ENCODE results near the gene IRAK2. TPM values are rescaled to one million over a fixed set of nuclear protein-coding genes. Genes with fewer than 3 reads are reported as not detected.

The IRAK2 gene
- total and polyA plus RNA-seq, 5 donors from 2014 or later = 0.68 to 3.7 (median 2.9) TPM

- Mint-ChIP-seq H3K4me3 (peak overlapping the region in 1 of 4 donors; percentile 28), H3K36me3 (peaks cover 6% of the 10 kb centered on the region), H3K9me3 (peaks cover 0 to 18% (median 7%) of the 10 kb centered on the region in 7 donors), H3K27me3 (no peaks in the 10 kb centered on the region), H3K4me1 (peaks cover 23 to 53% (median 38%) of the 10 kb centered on the region in 4 donors), H3K27ac (no peak overlapping the region)
- Histone ChIP-seq H3K36me3 (ENCODE audit: control insufficient read depth, insufficient read depth, low read length) (no peaks in the 10 kb centered on the region), H3K27me3 (ENCODE audit: control insufficient read depth, insufficient read depth, low read length) (no peaks in the 10 kb centered on the region), H3K27ac (ENCODE audit: insufficient read depth, low read length, poor library complexity, severe bottlenecking) (no peak overlapping the region), H3K4me1 (ENCODE audit: control insufficient read depth, insufficient read depth, low read length, poor library complexity, severe bottlenecking) (peaks cover 49% of the 10 kb centered on the region), H3K4me3 (ENCODE audit: low read depth, low read length) (no peak overlapping the region), H3K9me3 (ENCODE audit: control insufficient read depth in 2 of 2, low read length in 2 of 2) (peaks cover 8 to 15% of the 10 kb centered on the region in 2 experiments)
- no peak for ATAC-seq (ENCODE audit: low read depth in 2 of 2)
- no peak for DNase-seq
Observed at GRCh38 chr3:10245081-10245712, 80.5 kb downstream of the IRAK2 start.

- Histone ChIP-seq H3K4me1 (ENCODE audit: control insufficient read depth, insufficient read depth, low read length, poor library complexity, severe bottlenecking) (peaks cover 51% of the 10 kb centered on the region), H3K27me3 (ENCODE audit: control insufficient read depth, insufficient read depth, low read length) (no peaks in the 10 kb centered on the region), H3K27ac (ENCODE audit: insufficient read depth, low read length, poor library complexity, severe bottlenecking) (peak overlapping the region; percentile 82), H3K36me3 (ENCODE audit: control insufficient read depth, insufficient read depth, low read length) (peaks cover 8% of the 10 kb centered on the region), H3K4me3 (ENCODE audit: low read depth, low read length) (peak overlapping the region; percentile 62), H3K9me3 (ENCODE audit: control insufficient read depth in 2 of 2, low read length in 2 of 2) (peaks cover 8 to 15% of the 10 kb centered on the region in 2 experiments)
- Mint-ChIP-seq H3K27ac (peak overlapping the region; percentile 96 to 98 (median 96)), H3K4me1 (peaks cover 22 to 56% (median 43%) of the 10 kb centered on the region in 4 donors), H3K27me3 (no peaks in the 10 kb centered on the region), H3K4me3 (peak overlapping the region; percentile 86 to 100 (median 88)), H3K9me3 (peaks cover 0 to 18% (median 7%) of the 10 kb centered on the region in 7 donors), H3K36me3 (peaks cover 17% of the 10 kb centered on the region)
- ATAC-seq (ENCODE audit: low read depth in 2 of 2) (no peak), DNase-seq (no peak)
Observed at GRCh38 chr3:10247679-10248183, 83.0 kb downstream of the IRAK2 start.

GRCh38 chr3:10248184-10248983, 83.7 kb downstream of the IRAK2 start, which contains the start of gene TATDN2:
Gene TATDN2 (plus strand): TSS chr3:10248459. CDS start chr3:10249201, 742 bp downstream.
- H3K9me3 ChIP-seq (ENCODE audit: control insufficient read depth in 2 of 2, low read length in 2 of 2) = peaks cover 8 to 15% of the 10 kb centered on the region in 2 experiments
- H3K36me3 ChIP-seq (ENCODE audit: control insufficient read depth, insufficient read depth, low read length) = peaks cover 13% of the 10 kb centered on the region
- Mint-ChIP-seq H3K27ac (peak within 1 kb of the TSS; percentile 96 to 98 (median 97)), H3K4me3 (peak within 1 kb of the TSS; percentile 99 to 100 (median 100)), H3K36me3 (peaks cover 20% of the 10 kb centered on the region), H3K9me3 (peaks cover 0 to 18% (median 7%) of the 10 kb centered on the region in 7 donors), H3K27me3 (no peaks in the 10 kb centered on the region), H3K4me1 (peaks cover 22 to 58% (median 46%) of the 10 kb centered on the region in 4 donors)
- peak; percentile 89 to 99 (median 92) for DNase-seq
- no peaks in the 10 kb centered on the region for H3K27me3 ChIP-seq (ENCODE audit: control insufficient read depth, insufficient read depth, low read length)
- H3K27ac ChIP-seq (ENCODE audit: insufficient read depth, low read length, poor library complexity, severe bottlenecking) = peak within 1 kb of the TSS; percentile 82
- peak within 1 kb of the TSS; percentile 95 for H3K4me3 ChIP-seq (ENCODE audit: low read depth, low read length)
- peak; percentile 95 to 96 for ATAC-seq (ENCODE audit: low read depth in 2 of 2)
- H3K4me1 ChIP-seq (ENCODE audit: control insufficient read depth, insufficient read depth, low read length, poor library complexity, severe bottlenecking) = peaks cover 45% of the 10 kb centered on the region

GRCh38 chr3:10248984-10249748, 84.4 kb downstream of the IRAK2 start:
- H3K27ac ChIP-seq (ENCODE audit: insufficient read depth, low read length, poor library complexity, severe bottlenecking) = peak overlapping the region; percentile 82
- Mint-ChIP-seq H3K4me3 (peak overlapping the region; percentile 99 to 100 (median 100)), H3K9me3 (peaks cover 0 to 18% (median 7%) of the 10 kb centered on the region in 7 donors), H3K4me1 (peaks cover 22 to 65% (median 48%) of the 10 kb centered on the region in 4 donors), H3K27me3 (no peaks in the 10 kb centered on the region), H3K27ac (peak overlapping the region; percentile 95 to 97 (median 97)), H3K36me3 (peaks cover 27% of the 10 kb centered on the region)
- DNase-seq (peak; percentile 28 to 46 (median 45)), ATAC-seq (ENCODE audit: low read depth in 2 of 2) (no peak)
- H3K9me3 ChIP-seq (ENCODE audit: control insufficient read depth in 2 of 2, low read length in 2 of 2) = peaks cover 8 to 15% of the 10 kb centered on the region in 2 experiments
- peaks cover 48% of the 10 kb centered on the region for H3K4me1 ChIP-seq (ENCODE audit: control insufficient read depth, insufficient read depth, low read length, poor library complexity, severe bottlenecking)
- no peaks in the 10 kb centered on the region for H3K27me3 ChIP-seq (ENCODE audit: control insufficient read depth, insufficient read depth, low read length)
- peaks cover 20% of the 10 kb centered on the region for H3K36me3 ChIP-seq (ENCODE audit: control insufficient read depth, insufficient read depth, low read length)
- peak overlapping the region; percentile 95 for H3K4me3 ChIP-seq (ENCODE audit: low read depth, low read length)

- peaks cover 2 to 9% of the 10 kb centered on the region in 2 experiments for H3K9me3 ChIP-seq (ENCODE audit: control insufficient read depth in 2 of 2, low read length in 2 of 2)
- peak overlapping the region; percentile 82 for H3K27ac ChIP-seq (ENCODE audit: insufficient read depth, low read length, poor library complexity, severe bottlenecking)
- Mint-ChIP-seq H3K27me3 (no peaks in the 10 kb centered on the region), H3K9me3 (peaks cover 0 to 13% (median 5%) of the 10 kb centered on the region in 7 donors), H3K4me3 (peak overlapping the region; percentile 99 to 100 (median 100)), H3K4me1 (peaks cover 22 to 71% (median 54%) of the 10 kb centered on the region in 4 donors), H3K27ac (peak overlapping the region; percentile 64 to 97 (median 95)), H3K36me3 (peaks cover 33% of the 10 kb centered on the region)
- H3K4me3 ChIP-seq (ENCODE audit: low read depth, low read length) = peak overlapping the region; percentile 95
- H3K36me3 ChIP-seq (ENCODE audit: control insufficient read depth, insufficient read depth, low read length) = peaks cover 25% of the 10 kb centered on the region
- ATAC-seq (ENCODE audit: low read depth in 2 of 2) = no peak
- H3K27me3 ChIP-seq (ENCODE audit: control insufficient read depth, insufficient read depth, low read length) = no peaks in the 10 kb centered on the region
- no peak for DNase-seq
- H3K4me1 ChIP-seq (ENCODE audit: control insufficient read depth, insufficient read depth, low read length, poor library complexity, severe bottlenecking) = peaks cover 55% of the 10 kb centered on the region
Observed at GRCh38 chr3:10249833-10250232, 85.1 kb downstream of the IRAK2 start.

GRCh38 chr3:10251006-10251405, 86.3 kb downstream of the IRAK2 start:
- Histone ChIP-seq H3K4me3 (ENCODE audit: low read depth, low read length) (peak overlapping the region; percentile 95), H3K27ac (ENCODE audit: insufficient read depth, low read length, poor library complexity, severe bottlenecking) (no peak overlapping the region), H3K27me3 (ENCODE audit: control insufficient read depth, insufficient read depth, low read length) (no peaks in the 10 kb centered on the region), H3K9me3 (ENCODE audit: control insufficient read depth in 2 of 2, low read length in 2 of 2) (no peaks in the 10 kb centered on the region), H3K4me1 (ENCODE audit: control insufficient read depth, insufficient read depth, low read length, poor library complexity, severe bottlenecking) (peaks cover 59% of the 10 kb centered on the region), H3K36me3 (ENCODE audit: control insufficient read depth, insufficient read depth, low read length) (peaks cover 36% of the 10 kb centered on the region)
- peak overlapping the region; percentile 64 to 97 (median 95) for H3K27ac Mint-ChIP-seq
- DNase-seq (no peak), ATAC-seq (ENCODE audit: low read depth in 2 of 2) (no peak)
- H3K36me3 Mint-ChIP-seq = peaks cover 36% of the 10 kb centered on the region
- H3K9me3 Mint-ChIP-seq = peaks cover 0 to 9% (median 2%) of the 10 kb centered on the region in 7 donors
- peak overlapping the region; percentile 99 to 100 (median 100) for H3K4me3 Mint-ChIP-seq
- peaks cover 22 to 82% (median 63%) of the 10 kb centered on the region in 4 donors for H3K4me1 Mint-ChIP-seq
- no peaks in the 10 kb centered on the region for H3K27me3 Mint-ChIP-seq

GRCh38 chr3:10253731-10254130, 89.0 kb downstream of the IRAK2 start:
- H3K27me3 Mint-ChIP-seq = no peaks in the 10 kb centered on the region
- no peak overlapping the region for H3K27ac ChIP-seq (ENCODE audit: insufficient read depth, low read length, poor library complexity, severe bottlenecking)
- ATAC-seq (ENCODE audit: low read depth in 2 of 2) (no peak), DNase-seq (no peak)
- H3K4me1 Mint-ChIP-seq = peaks cover 15 to 89% (median 64%) of the 10 kb centered on the region in 4 donors
- peaks cover 0 to 2% (median 0%) of the 10 kb centered on the region in 7 donors for H3K9me3 Mint-ChIP-seq
- H3K27me3 ChIP-seq (ENCODE audit: control insufficient read depth, insufficient read depth, low read length) = no peaks in the 10 kb centered on the region
- no peak overlapping the region for H3K4me3 ChIP-seq (ENCODE audit: low read depth, low read length)
- peaks cover 52% of the 10 kb centered on the region for H3K4me1 ChIP-seq (ENCODE audit: control insufficient read depth, insufficient read depth, low read length, poor library complexity, severe bottlenecking)
- H3K4me3 Mint-ChIP-seq = peak overlapping the region in 2 of 4 donors; percentile 74 to 77
- peaks cover 40% of the 10 kb centered on the region for H3K36me3 Mint-ChIP-seq
- H3K27ac Mint-ChIP-seq = peak overlapping the region; percentile 5 to 86 (median 27)
- H3K9me3 ChIP-seq (ENCODE audit: control insufficient read depth in 2 of 2, low read length in 2 of 2) = no peaks in the 10 kb centered on the region
- peaks cover 46% of the 10 kb centered on the region for H3K36me3 ChIP-seq (ENCODE audit: control insufficient read depth, insufficient read depth, low read length)

Data from CD4-positive, CD25-positive, alpha-beta regulatory T cell (primary cell).